Transverse colon (tissue), 4 donors: ENCODE results near the gene GPR143. TPM values are rescaled to one million over a fixed set of nuclear protein-coding genes. Genes with fewer than 3 reads are reported as not detected.

Source experiments
- DNase-seq: peaks from one replicate; pipeline ENCODE4 v3.0.0-alpha.2; 2019
- H3K27ac ChIP-seq, 4 donors: fragments of 200-600 bp; sonication (generic); 2 replicates each; pipeline ENCODE4 v1.5.1; 2016 to 2018; ENCODE audit warnings: inconsistent platforms in 4 of 4
- H3K27me3 ChIP-seq: fragments of 200-600 bp; sonication (generic); 2 replicates; pipeline ENCODE4 v1.5.1; 2017; ENCODE audit warnings: inconsistent platforms
- H3K36me3 ChIP-seq, 4 donors: fragments of 200-600 bp; sonication (generic); 2 replicates each; pipeline ENCODE4 v1.5.1; 2017 to 2019; ENCODE audit warnings: inconsistent platforms in 4 of 4
- H3K4me1 ChIP-seq, 4 donors: fragments of 200-600 bp; sonication (generic); 2 replicates each; pipeline ENCODE4 v1.5.1; 2017 to 2020; ENCODE audit warnings: inconsistent platforms in 4 of 4
- H3K4me3 ChIP-seq, 4 donors: fragments of 200-600 bp; sonication (generic); 1 replicate in 1 of 4; 2 replicates in 3 of 4; pipeline versions ENCODE4 v1.5.1 to v1.6.1; 2017 to 2019; ENCODE audit warnings: inconsistent platforms in 4 of 4
- H3K9me3 ChIP-seq, 2 donors: fragments of 200-600 bp; sonication (generic); 2 replicates each; pipeline ENCODE4 v1.5.1; 2017 to 2019; ENCODE audit warnings: inconsistent platforms in 2 of 2
- CTCF ChIP-seq, 5 experiments: fragments of 200-600 bp in 3 of 5; fragments of 450-650 bp in 2 of 5; sonication (generic) in 3 of 5; IDR thresholded peaks; 1 replicate in 2 of 5; 2 replicates in 3 of 5; pipeline ENCODE4 v1.5.1; 2016 to 2017; ENCODE audit warnings: antibody characterized with exemption in 5 of 5, inconsistent platforms in 3 of 5, mild to moderate bottlenecking in 2 of 5, moderate library complexity in 1 of 5
- EP300 ChIP-seq: sonication (generic); formaldehyde crosslinking; IDR thresholded peaks from one replicate; pipeline ENCODE4 v1.6.1; 2017; ENCODE audit warnings: antibody characterized with exemption, low read depth
- POLR2A ChIP-seq: fragments of 450-650 bp; IDR thresholded peaks from one replicate; pipeline ENCODE4 v1.6.1; 2016; ENCODE audit warnings: antibody characterized with exemption, mild to moderate bottlenecking, moderate library complexity
- POLR2AphosphoS5 ChIP-seq, 3 donors: sonication (generic); formaldehyde crosslinking; IDR thresholded peaks; one replicate each; pipeline ENCODE4 v1.6.1; 2016; ENCODE audit warnings: antibody characterized with exemption in 3 of 3
- WGBS, 2 donors: methylation state at CpG; one replicate each; pipeline ENCODE4 v1.1.5; 2018; ENCODE audit warnings: low coverage in 1 of 2; 5-methylcytosine and 5-hydroxymethylcytosine counted together
- in situ Hi-C, 4 donors: fragments of 200-750 bp; cut with MboI; loops; one replicate each; pipeline versions ENCODE4 v1.15.0 to v1.15.1; 2017; ENCODE audit warnings: low sequenced_read_pairs in 3 of 4, low pct_ligation_motif_present in 1 of 4, low pct_unique_long_range_greater_than_20kb in 1 of 4
- intact Hi-C: fragments of 100-400 bp; cut with DNase I; formaldehyde crosslinking; loops from one replicate; pipeline ENCODE4 v1.15.1; 2023; ENCODE audit warnings: low total_unique reads
- total RNA-seq, 4 donors: library from RNA; depleted of rRNA; stranded (reverse); fragments of >200 nt; gene quantifications; one replicate each; pipeline ENCODE4 v1.1.0, GENCODE V29; 2016

The GPR143 gene
- total RNA-seq, 4 donors from 2014 or later = 1.1 to 1.6 TPM; not detected in 2

DNA sequence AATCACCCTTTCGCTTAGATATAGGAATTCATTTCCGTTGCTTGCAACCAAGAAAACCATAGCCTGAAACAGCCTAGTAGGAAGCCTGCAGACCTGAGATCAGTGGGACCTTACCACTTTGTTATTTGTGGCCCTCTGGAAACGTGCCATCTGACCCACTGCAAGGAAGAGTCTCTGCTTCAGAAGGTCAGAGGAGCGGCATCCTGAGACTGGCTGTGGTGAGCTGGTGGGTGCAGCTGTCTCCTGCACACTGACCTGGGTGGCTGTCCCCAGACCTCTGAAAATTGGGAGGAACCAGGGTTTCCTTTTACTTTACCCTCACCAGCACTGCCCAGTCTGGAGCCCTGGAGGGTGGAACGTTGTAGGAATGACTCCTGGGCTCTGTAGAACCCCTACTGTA lies 38.8 kb upstream of the GPR143 start:
- WGBS, 2 donors = 78% methylated on average over 5 of the region's 5 CpGs; no CpG with 5 or more reads in 1 of the 2 donors
- in situ Hi-C loops (no loop called here), intact Hi-C loops (no loop called here)
- TF ChIP-seq POLR2AphosphoS5 (IDR thresholded peaks at IDR 0.05) = no peak
- TF ChIP-seq EP300 = no peak
- TF ChIP-seq POLR2A = no peak
- TF ChIP-seq CTCF (IDR thresholded peaks at IDR 0.05) = no peak
- DNase-seq = no peak
- no peaks in the 10 kb centered on the region for H3K27me3 ChIP-seq
- no peaks in the 10 kb centered on the region for H3K4me1 ChIP-seq
- no peaks in the 10 kb centered on the region for H3K36me3 ChIP-seq
- no peaks in the 10 kb centered on the region for H3K9me3 ChIP-seq
- H3K4me3 ChIP-seq = no peak overlapping the region
- no peak overlapping the region for H3K27ac ChIP-seq

GRCh38 chrX:9802737-9803136 lies 37.1 kb upstream of the GPR143 start:
- H3K27ac ChIP-seq = no peak overlapping the region
- WGBS, 2 donors = 74 to 100% methylated on average over 1 to 4 of the region's 4 CpGs
- DNase-seq = no peak
- no peaks in the 10 kb centered on the region for H3K36me3 ChIP-seq
- no peak for TF ChIP-seq EP300
- TF ChIP-seq POLR2A = no peak
- TF ChIP-seq POLR2AphosphoS5 (IDR thresholded peaks at IDR 0.05) = no peak
- no peak for TF ChIP-seq CTCF (IDR thresholded peaks at IDR 0.05)
- in situ Hi-C loops (no loop called here), intact Hi-C loops (no loop called here)
- H3K4me3 ChIP-seq = no peak overlapping the region
- no peaks in the 10 kb centered on the region for H3K4me1 ChIP-seq
- H3K9me3 ChIP-seq = no peaks in the 10 kb centered on the region
- H3K27me3 ChIP-seq = no peaks in the 10 kb centered on the region

DNA sequence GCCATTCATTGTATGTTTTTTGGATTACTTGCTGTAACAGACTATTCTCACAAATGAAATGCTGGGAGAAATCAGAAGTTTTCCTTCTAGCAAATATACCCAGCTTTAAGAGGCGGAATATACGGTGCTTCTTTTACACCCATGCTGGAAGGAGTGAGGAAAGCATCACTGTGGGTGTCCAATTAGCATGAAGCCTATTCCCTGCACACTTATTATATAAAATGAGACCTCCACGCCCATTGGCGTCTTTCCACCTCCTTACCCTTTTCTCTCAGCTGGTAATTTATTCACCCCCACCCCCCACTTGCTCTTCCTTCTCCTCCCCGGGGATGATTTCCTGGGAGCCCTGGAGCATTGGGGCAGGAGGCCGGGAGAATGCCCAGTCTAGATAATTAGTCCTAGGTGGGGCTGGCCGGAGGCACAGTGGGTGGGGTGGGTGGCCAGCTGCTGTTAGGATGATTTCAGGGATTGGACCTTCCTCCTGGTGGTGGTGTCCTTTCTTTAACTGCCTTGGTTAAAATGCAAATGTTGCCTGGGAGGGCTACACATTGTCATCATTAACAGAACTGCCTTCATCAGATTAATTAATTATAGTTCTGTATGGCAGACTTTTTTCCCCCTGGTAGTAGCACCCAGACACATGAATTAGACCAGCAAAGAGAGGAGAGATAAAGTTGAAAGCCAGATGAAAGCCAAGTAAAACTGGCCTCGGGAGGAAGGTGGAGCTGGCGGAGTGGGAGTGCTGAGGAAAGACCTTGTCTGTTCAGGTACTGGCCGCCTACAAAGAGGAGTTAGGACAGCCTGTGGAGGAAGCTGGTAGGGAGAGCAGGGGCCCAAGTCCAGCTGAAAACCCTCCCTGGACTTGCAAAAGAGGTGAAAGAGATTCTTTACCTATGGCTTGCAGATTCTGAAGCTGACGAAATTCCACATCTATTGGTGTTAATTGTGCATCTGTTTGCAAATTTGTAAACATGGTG lies 32.0 kb upstream of the GPR143 start:
- TF ChIP-seq POLR2AphosphoS5 (IDR thresholded peaks at IDR 0.05) (no peak), CTCF (IDR thresholded peaks at IDR 0.05) (no peak), POLR2A (no peak), EP300 (no peak)
- H3K27me3 ChIP-seq = no peaks in the 10 kb centered on the region
- DNase-seq = no peak
- no peak overlapping the region for H3K4me3 ChIP-seq
- peaks cover 0 to 5% (median 0%) of the 10 kb centered on the region in 4 donors for H3K4me1 ChIP-seq
- 60 to 69% methylated on average over 1 to 11 of the region's 11 CpGs for WGBS, 2 donors
- no peaks in the 10 kb centered on the region for H3K36me3 ChIP-seq
- in situ Hi-C loops = no loop called here
- H3K9me3 ChIP-seq = no peaks in the 10 kb centered on the region
- no peak overlapping the region for H3K27ac ChIP-seq
- intact Hi-C loops = no loop called here

DNA sequence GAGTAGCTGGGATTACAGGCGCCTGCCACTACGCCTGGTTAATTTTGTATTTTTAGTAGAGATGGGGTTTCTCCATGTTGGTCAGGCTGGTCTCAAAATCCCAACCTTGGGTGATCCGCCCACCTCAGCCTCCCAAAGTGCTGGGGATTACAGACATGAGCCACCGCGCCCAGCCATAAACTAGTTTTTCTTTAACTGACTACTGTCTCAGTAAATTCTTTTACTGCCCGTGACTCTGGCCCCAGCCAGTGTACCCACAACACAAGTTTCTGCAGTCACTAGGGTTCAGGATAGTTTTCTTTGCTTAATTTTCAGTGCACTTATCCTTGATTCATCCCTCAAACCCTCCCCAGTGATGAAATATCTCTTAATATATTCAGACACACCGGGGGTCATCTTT lies 28.8 kb upstream of the GPR143 start:
- Histone ChIP-seq H3K36me3 (no peaks in the 10 kb centered on the region), H3K4me1 (peaks cover 0 to 7% (median 0%) of the 10 kb centered on the region in 4 donors), H3K27ac (peak overlapping the region in 3 of 4 donors; percentile 43 to 59 (median 49)), H3K4me3 (no peak overlapping the region), H3K27me3 (no peaks in the 10 kb centered on the region), H3K9me3 (no peaks in the 10 kb centered on the region)
- TF ChIP-seq POLR2A (no peak), EP300 (no peak), CTCF (IDR thresholded peaks at IDR 0.05) (no peak), POLR2AphosphoS5 (IDR thresholded peaks at IDR 0.05) (no peak)
- intact Hi-C loops (no loop called here), in situ Hi-C loops (no loop called here)
- WGBS, 2 donors = 66 to 67% methylated on average over 1 to 7 of the region's 7 CpGs
- peak; percentile 27 for DNase-seq
